Vagina (tissue), 2 donors: ENCODE data around the gene NPAS3. TPM values are rescaled to one million over a fixed set of nuclear protein-coding genes. Genes with fewer than 3 reads are reported as not detected.

ENCODE experiments used
- DNase-seq, 2 donors: peaks; one replicate each; pipeline ENCODE4 v3.0.0-alpha.2; 2017; ENCODE audit errors: extremely low spot score in 2 of 2
- H3K27ac ChIP-seq: fragments of 200-600 bp; sonication (generic); one replicate; pipeline ENCODE4 v1.5.1; 2019
- H3K27me3 ChIP-seq: fragments of 200-600 bp; sonication (generic); one replicate; pipeline ENCODE4 v1.5.1; 2019
- H3K36me3 ChIP-seq, 2 donors: fragments of 200-600 bp; sonication (generic); one replicate each; pipeline ENCODE4 v1.5.1; 2017 to 2019
- H3K4me1 ChIP-seq: fragments of 200-600 bp; sonication (generic); one replicate; pipeline ENCODE4 v1.5.1; 2019
- H3K4me3 ChIP-seq, 2 donors: fragments of 200-600 bp; sonication (generic); 1 replicate in 1 of 2; 2 replicates in 1 of 2; pipeline ENCODE4 v1.5.1; 2016 to 2019
- H3K9me3 ChIP-seq: fragments of 200-600 bp; sonication (generic); one replicate; pipeline ENCODE4 v1.5.1; 2019
- CTCF ChIP-seq, 3 experiments: fragments of 450-650 bp in 2 of 3; fragments of 200-600 bp in 1 of 3; sonication (generic) in 1 of 3; IDR thresholded peaks; one replicate each; pipeline ENCODE4 v1.5.1; 2017 to 2019; ENCODE audit warnings: antibody characterized with exemption in 3 of 3, mild to moderate bottlenecking in 2 of 3, moderate library complexity in 2 of 3
- POLR2A ChIP-seq, 2 donors: fragments of 450-650 bp; IDR thresholded peaks; one replicate each; pipeline ENCODE4 v1.6.1; 2017; ENCODE audit warnings: antibody characterized with exemption in 2 of 2, mild to moderate bottlenecking in 2 of 2, moderate library complexity in 2 of 2
- POLR2AphosphoS5 ChIP-seq, 2 donors: sonication (generic); formaldehyde crosslinking; IDR thresholded peaks; one replicate each; pipeline ENCODE4 v1.9.0; 2017; ENCODE audit warnings: antibody characterized with exemption in 2 of 2, mild to moderate bottlenecking in 2 of 2, low read depth in 1 of 2; ENCODE audit not compliant: insufficient read depth in 1 of 2
- intact Hi-C: fragments of 100-400 bp; cut with DNase I; formaldehyde crosslinking; loops from one replicate; pipeline ENCODE4 v1.15.1; 2023
- total RNA-seq: library from RNA; depleted of rRNA; stranded (reverse); fragments of >200 nt; gene quantifications from one replicate; pipeline ENCODE4 v1.2.3, GENCODE V29; 2016

The NPAS3 gene
- total RNA-seq, 1 donor from 2014 or later = 1.2 TPM

- H3K4me3 ChIP-seq = no peak overlapping the region
- no peaks in the 10 kb centered on the region for H3K36me3 ChIP-seq
- intact Hi-C loops = no loop called here
- no peaks in the 10 kb centered on the region for H3K27me3 ChIP-seq
- peaks cover 13% of the 10 kb centered on the region for H3K4me1 ChIP-seq
- no peak for DNase-seq
- H3K9me3 ChIP-seq = no peaks in the 10 kb centered on the region
- no peak for TF ChIP-seq POLR2AphosphoS5 (IDR thresholded peaks at IDR 0.05; ENCODE audit: insufficient read depth in 1 of 2, low read depth in 1 of 2)
- TF ChIP-seq CTCF (IDR thresholded peaks at IDR 0.05) = no peak
- no peak for TF ChIP-seq POLR2A (IDR thresholded peaks at IDR 0.05)
- no peak overlapping the region for H3K27ac ChIP-seq
These were observed 512.5 kb downstream of the NPAS3 start for GRCh38 chr14:33451211-33451610.

- Histone ChIP-seq H3K27me3 (no peaks in the 10 kb centered on the region), H3K27ac (no peak overlapping the region), H3K36me3 (no peaks in the 10 kb centered on the region), H3K4me1 (peaks cover 13% of the 10 kb centered on the region), H3K9me3 (no peaks in the 10 kb centered on the region), H3K4me3 (no peak overlapping the region)
- no peak for DNase-seq
- intact Hi-C loops = no loop called here
- TF ChIP-seq POLR2A (IDR thresholded peaks at IDR 0.05) (no peak), POLR2AphosphoS5 (IDR thresholded peaks at IDR 0.05; ENCODE audit: insufficient read depth in 1 of 2, low read depth in 1 of 2) (no peak), CTCF (IDR thresholded peaks at IDR 0.05) (no peak)
These were observed 514.3 kb downstream of the NPAS3 start for GRCh38 chr14:33452995-33453394.

GRCh38 chr14:33454022-33454595 is 515.4 kb downstream of the NPAS3 start:
- Histone ChIP-seq H3K4me3 (no peak overlapping the region), H3K9me3 (no peaks in the 10 kb centered on the region), H3K4me1 (peaks cover 13% of the 10 kb centered on the region), H3K27me3 (no peaks in the 10 kb centered on the region), H3K36me3 (no peaks in the 10 kb centered on the region), H3K27ac (no peak overlapping the region)
- TF ChIP-seq POLR2AphosphoS5 (IDR thresholded peaks at IDR 0.05; ENCODE audit: insufficient read depth in 1 of 2, low read depth in 1 of 2) (no peak), CTCF (IDR thresholded peaks at IDR 0.05) (no peak), POLR2A (IDR thresholded peaks at IDR 0.05) (no peak)
- DNase-seq = no peak
- intact Hi-C loops = no loop called here

DNA sequence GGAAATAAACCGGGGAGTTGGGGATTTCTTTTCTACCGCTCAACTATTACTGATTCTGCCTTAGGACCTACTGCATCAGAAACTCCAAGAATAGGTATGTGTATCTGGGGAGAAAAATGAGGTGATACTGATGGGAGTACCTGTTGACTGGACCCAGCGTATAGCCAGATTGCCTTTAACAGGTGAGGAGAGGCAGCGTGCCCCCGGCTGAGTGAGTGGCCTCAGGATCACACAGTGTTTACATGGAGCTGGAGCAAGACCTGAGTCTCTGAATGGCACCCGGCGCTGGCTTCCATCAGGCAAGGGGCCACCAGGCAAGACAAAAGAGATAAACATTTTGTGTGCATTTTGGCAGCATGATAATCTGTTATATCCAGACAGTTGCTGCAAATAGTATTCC is 516.0 kb downstream of the NPAS3 start:
- Histone ChIP-seq H3K36me3 (no peaks in the 10 kb centered on the region), H3K9me3 (no peaks in the 10 kb centered on the region), H3K4me3 (no peak overlapping the region), H3K27ac (no peak overlapping the region), H3K27me3 (no peaks in the 10 kb centered on the region), H3K4me1 (peaks cover 13% of the 10 kb centered on the region)
- DNase-seq = no peak
- intact Hi-C loops = no loop called here
- TF ChIP-seq POLR2A (IDR thresholded peaks at IDR 0.05) = no peak
- no peak for TF ChIP-seq POLR2AphosphoS5 (IDR thresholded peaks at IDR 0.05; ENCODE audit: insufficient read depth in 1 of 2, low read depth in 1 of 2)
- TF ChIP-seq CTCF (IDR thresholded peaks at IDR 0.05) = no peak

DNA sequence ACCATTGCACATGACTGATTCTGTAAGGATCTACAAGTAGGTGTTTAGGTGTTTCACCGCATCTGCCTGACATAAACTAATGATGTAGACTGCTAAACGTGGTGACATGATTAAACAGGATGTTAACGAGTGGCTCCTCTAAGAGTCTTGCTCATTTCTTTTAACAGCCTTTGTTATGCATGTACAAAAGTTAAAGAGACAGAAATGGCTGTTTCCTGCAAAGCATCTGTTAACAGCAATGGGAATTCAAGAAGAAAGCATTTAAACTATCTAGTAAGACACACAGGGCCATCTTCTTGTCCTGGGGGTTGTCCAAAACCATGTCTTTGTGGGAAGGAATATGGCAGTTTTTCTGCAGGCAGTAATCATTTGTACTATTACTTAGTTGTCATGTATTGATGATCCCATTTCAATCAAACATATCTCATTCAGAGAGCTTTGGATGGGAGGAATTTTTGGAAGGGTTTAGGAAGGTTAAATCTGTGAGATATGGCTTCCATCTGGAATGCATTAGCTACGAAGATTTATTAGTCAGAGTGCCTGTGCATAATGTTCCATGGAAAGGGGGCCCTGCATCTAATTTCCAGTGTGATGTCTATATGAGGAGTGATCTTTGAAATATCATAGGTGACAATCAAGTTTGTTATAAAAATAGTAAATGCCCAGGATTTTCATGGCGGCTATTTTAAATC is 517.1 kb downstream of the NPAS3 start:
- TF ChIP-seq POLR2A (IDR thresholded peaks at IDR 0.05) (no peak), CTCF (IDR thresholded peaks at IDR 0.05) (no peak), POLR2AphosphoS5 (IDR thresholded peaks at IDR 0.05; ENCODE audit: insufficient read depth in 1 of 2, low read depth in 1 of 2) (no peak)
- intact Hi-C loops = no loop called here
- H3K36me3 ChIP-seq = no peaks in the 10 kb centered on the region
- no peak overlapping the region for H3K27ac ChIP-seq
- no peak overlapping the region for H3K4me3 ChIP-seq
- no peaks in the 10 kb centered on the region for H3K27me3 ChIP-seq
- H3K9me3 ChIP-seq = no peaks in the 10 kb centered on the region
- DNase-seq = no peak
- peaks cover 13% of the 10 kb centered on the region for H3K4me1 ChIP-seq
